ENCODE results near the gene RXFP4. TPM values are rescaled to one million over a fixed set of nuclear protein-coding genes. Genes with fewer than 3 reads are reported as not detected.

The RXFP4 gene
- total and polyA plus RNA-seq, 2 of the 13 experiments (the other 11 are each of a cell fraction or from before 2014, with no cell fraction given) = 0.38 to 1.4 TPM

- TF ChIP-seq, protein P1, sequence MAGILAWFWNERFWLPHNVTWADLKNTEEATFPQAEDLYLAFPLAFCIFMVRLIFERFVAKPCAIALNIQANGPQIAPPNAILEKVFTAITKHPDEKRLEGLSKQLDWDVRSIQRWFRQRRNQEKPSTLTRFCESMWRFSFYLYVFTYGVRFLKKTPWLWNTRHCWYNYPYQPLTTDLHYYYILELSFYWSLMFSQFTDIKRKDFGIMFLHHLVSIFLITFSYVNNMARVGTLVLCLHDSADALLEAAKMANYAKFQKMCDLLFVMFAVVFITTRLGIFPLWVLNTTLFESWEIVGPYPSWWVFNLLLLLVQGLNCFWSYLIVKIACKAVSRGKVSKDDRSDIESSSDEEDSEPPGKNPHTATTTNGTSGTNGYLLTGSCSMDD (CRISPR knock-in tag; IDR thresholded peaks at IDR 0.05) = no peak
- TF ChIP-seq YEATS4 (CRISPR knock-in tag; IDR thresholded peaks at IDR 0.05; ENCODE audit: borderline replicate concordance) (peak; percentile 50; the same call in 1 of the 2 replicates), ZFX (CRISPR knock-in tag; IDR thresholded peaks at IDR 0.05; ENCODE audit: low read depth) (0 out of 2 replicates have a peak, but pooled peaks have one; percentile 4), HDAC6 (IDR thresholded peaks at IDR 0.05; ENCODE audit: low read depth, low read length) (no peak), TAF15 (IDR thresholded peaks at IDR 0.05; ENCODE audit: low read depth, low read length, poor library complexity, severe bottlenecking) (no peak), MED1 (CRISPR knock-in tag; IDR thresholded peaks at IDR 0.05) (peak; percentile 30; the same call in 1 of the 2 replicates), ZNF512 (CRISPR knock-in tag; IDR thresholded peaks at IDR 0.05) (no peak), ZNF230 (CRISPR knock-in tag; IDR thresholded peaks at IDR 0.05) (0 out of 2 replicates have a peak, but pooled peaks have one; percentile 63), ZEB1 (IDR thresholded peaks at IDR 0.05; ENCODE audit: insufficient replicate concordance, low read depth) (peak; percentile 26), ARNT2 (CRISPR knock-in tag; IDR thresholded peaks at IDR 0.05; ENCODE audit: low read depth) (peak; percentile 65; the same call in 1 of the 2 replicates), TMF1 (CRISPR knock-in tag; IDR thresholded peaks at IDR 0.05; ENCODE audit: low read depth) (no peak), TBX2 (CRISPR knock-in tag; IDR thresholded peaks at IDR 0.05; ENCODE audit: borderline replicate concordance) (0 out of 2 replicates have a peak, but pooled peaks have one; percentile 7), RCOR2 (CRISPR knock-in tag; IDR thresholded peaks at IDR 0.05) (0 out of 2 replicates have a peak, but pooled peaks have one; percentile 10), NCOA2 (CRISPR knock-in tag; IDR thresholded peaks at IDR 0.05) (peak; percentile 1; the same call in 1 of the 2 replicates), DR1 (CRISPR knock-in tag; IDR thresholded peaks at IDR 0.05) (peak; percentile 46; the same call in 1 of the 2 replicates), NFIC (IDR thresholded peaks at IDR 0.05; ENCODE audit: low read length) (peak; percentile 48), CEBPB (IDR thresholded peaks at IDR 0.05; ENCODE audit: borderline replicate concordance, low read depth, low read length) (peak; percentile 54), ZNF777 (CRISPR knock-in tag; IDR thresholded peaks at IDR 0.05) (no peak), ZNF776 (CRISPR knock-in tag; IDR thresholded peaks at IDR 0.05) (no peak), PHF21A (CRISPR knock-in tag; IDR thresholded peaks at IDR 0.05) (peak; percentile 13; the same call in 1 of the 2 replicates), CBX5 (CRISPR knock-in tag; IDR thresholded peaks at IDR 0.05; ENCODE audit: borderline replicate concordance) (0 out of 2 replicates have a peak, but pooled peaks have one; percentile 21), HNRNPH1 (optimal IDR thresholded peaks at IDR 0.05; ENCODE audit: low read depth, low read length) (peak; percentile 93), ZNF704 (CRISPR knock-in tag; IDR thresholded peaks at IDR 0.05; ENCODE audit: borderline replicate concordance) (no peak), ZNF792 (CRISPR knock-in tag; IDR thresholded peaks at IDR 0.05) (peak; percentile 48; the same call in 1 of the 2 replicates)
- TF ChIP-seq, protein P2, sequence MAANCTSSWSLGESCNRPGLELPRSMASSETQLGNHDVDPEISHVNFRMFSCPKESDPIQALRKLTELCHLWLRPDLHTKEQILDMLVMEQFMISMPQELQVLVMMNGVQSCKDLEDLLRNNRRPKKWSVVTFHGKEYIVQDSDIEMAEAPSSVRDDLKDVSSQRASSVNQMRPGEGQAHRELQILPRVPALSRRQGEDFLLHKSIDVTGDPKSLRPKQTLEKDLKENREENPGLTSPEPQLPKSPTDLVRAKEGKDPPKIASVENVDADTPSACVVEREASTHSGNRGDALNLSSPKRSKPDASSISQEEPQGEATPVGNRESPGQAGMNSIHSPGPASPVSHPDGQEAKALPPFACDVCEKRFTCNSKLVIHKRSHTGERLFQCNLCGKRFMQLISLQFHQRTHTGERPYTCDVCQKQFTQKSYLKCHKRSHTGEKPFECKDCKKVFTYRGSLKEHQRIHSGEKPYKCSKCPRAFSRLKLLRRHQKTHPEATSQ (CRISPR knock-in tag; IDR thresholded peaks at IDR 0.05; ENCODE audit: borderline replicate concordance) = 0 out of 2 replicates have a peak, but pooled peaks have one; percentile 43
Measured at GRCh38 chr1:155940993-155941844, at the start of gene RXFP4 (continued).

Data from HepG2 (cell line).